GM18507 (cell line): Measurements from ENCODE around the gene CHST1.

Source experiments
- DNase-seq: peaks from one replicate; pipeline ENCODE4 v3.0.0; 2011; ENCODE audit warnings: low read depth; ENCODE audit not compliant: insufficient read length; ENCODE audit errors: extremely low spot score
- FAIRE-seq: peaks from 2 replicates; lab custom pipeline; 2011; peaks lifted over from hg19 to GRCh38; lab: Jason Lieb, UNC

The CHST1 gene

GRCh38 chr11:45615182-45615792 is 50.1 kb downstream of the CHST1 start:
- FAIRE-seq (no peak), DNase-seq (no peak)

GRCh38 chr11:45614196-45614828 is 51.1 kb downstream of the CHST1 start:
- FAIRE-seq, result no peak
- DNase-seq, result no peak

- FAIRE-seq (no peak), DNase-seq (no peak)
Observed at GRCh38 chr11:45610627-45611026, 54.8 kb downstream of the CHST1 start.

GRCh38 chr11:45609902-45610301 is 55.5 kb downstream of the CHST1 start:
- FAIRE-seq, result no peak

GRCh38 chr11:45609337-45609736 is 56.1 kb downstream of the CHST1 start:
- no peak for FAIRE-seq

More at GRCh38 chr11:45609902-45610301, 55.5 kb downstream of the CHST1 start:
- no peak for DNase-seq

GRCh38 chr11:45607995-45608394 is 57.4 kb downstream of the CHST1 start:
- FAIRE-seq (no peak), DNase-seq (no peak)

More at GRCh38 chr11:45609337-45609736, 56.1 kb downstream of the CHST1 start:
- DNase-seq, result no peak

- no peak for DNase-seq
- FAIRE-seq, result no peak
Observed at GRCh38 chr11:45606514-45607281, 58.7 kb downstream of the CHST1 start.

GRCh38 chr11:45605051-45605450 is 60.4 kb downstream of the CHST1 start:
- no peak for DNase-seq
- FAIRE-seq, result no peak

GRCh38 chr11:45603946-45604682 is 61.3 kb downstream of the CHST1 start:
- DNase-seq (no peak), FAIRE-seq (no peak)

GRCh38 chr11:45599161-45599943 is 66.1 kb downstream of the CHST1 start:
- no peak for FAIRE-seq

More at GRCh38 chr11:45599161-45599943, 66.1 kb downstream of the CHST1 start:
- DNase-seq, result no peak
